Heart left ventricle (tissue), 13 donors: Measurements from ENCODE around the gene MCTP1.

Source experiments
- CTCF ChIP-seq, 12 donors: fragments of 200-600 bp; sonication (generic) in 4 of 12; IDR thresholded peaks; one replicate each; pipeline versions ENCODE4 v1.5.0 to v1.8.0; 2018 to 2022; ENCODE audit warnings: antibody characterized with exemption in 12 of 12, mild to moderate bottlenecking in 5 of 12
- POLR2A ChIP-seq, 2 donors: fragments of 450-650 bp; IDR thresholded peaks; one replicate each; pipeline ENCODE4 v1.6.1; 2017; ENCODE audit warnings: antibody characterized with exemption in 2 of 2, mild to moderate bottlenecking in 2 of 2, moderate library complexity in 2 of 2
- donor health status: ischemic (EF 13 %, LVEDD 7.1; RV severe dilation, severe dysfunction).
- donor health status: DM: no; HTN: yes; CAD: no.
- donor health status: DM: no; HTN: no; CAD: no.
- donor health status: ischemic (EF 25% LVEDD 6.9; RV normal size, moderate dysfunction).
- donor health status: ischemic (EF 25% LVEDD 5.7; RV mildly dilated, moderate dysfunction).
- donor health status: ischemic (EF 35%, LVEDD 5.7; RV mildly dilated, moderate dysfunction).
- donor health status: nonischemic (EF 11% LVEDD 7.7; RV severe dilation, severe dysfunction).
- donor health status: DM: yes; HTN: yes; CAD: no.
- donor health status: PGD.
- donor health status: ischemic (EF 29% LVEDD 5.4; RV normal size, mild dysfunction).
- donor health status: nonischemic (EF 23%, LVEDD 6.1; RV moderate dilation, normal function).

GRCh38 chr5:95072281-95072680 lies 212.6 kb downstream of the MCTP1 start:
- TF ChIP-seq CTCF (IDR thresholded peaks at IDR 0.05) (no peak), POLR2A (IDR thresholded peaks at IDR 0.05) (no peak)
